ENCODE data around the gene DTNBP1.
A peak's percentile ranks its signal among the peaks of the same experiment; 100 is the strongest.

DTNBP1 gene, protein sequence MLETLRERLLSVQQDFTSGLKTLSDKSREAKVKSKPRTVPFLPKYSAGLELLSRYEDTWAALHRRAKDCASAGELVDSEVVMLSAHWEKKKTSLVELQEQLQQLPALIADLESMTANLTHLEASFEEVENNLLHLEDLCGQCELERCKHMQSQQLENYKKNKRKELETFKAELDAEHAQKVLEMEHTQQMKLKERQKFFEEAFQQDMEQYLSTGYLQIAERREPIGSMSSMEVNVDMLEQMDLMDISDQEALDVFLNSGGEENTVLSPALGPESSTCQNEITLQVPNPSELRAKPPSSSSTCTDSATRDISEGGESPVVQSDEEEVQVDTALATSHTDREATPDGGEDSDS

DNA sequence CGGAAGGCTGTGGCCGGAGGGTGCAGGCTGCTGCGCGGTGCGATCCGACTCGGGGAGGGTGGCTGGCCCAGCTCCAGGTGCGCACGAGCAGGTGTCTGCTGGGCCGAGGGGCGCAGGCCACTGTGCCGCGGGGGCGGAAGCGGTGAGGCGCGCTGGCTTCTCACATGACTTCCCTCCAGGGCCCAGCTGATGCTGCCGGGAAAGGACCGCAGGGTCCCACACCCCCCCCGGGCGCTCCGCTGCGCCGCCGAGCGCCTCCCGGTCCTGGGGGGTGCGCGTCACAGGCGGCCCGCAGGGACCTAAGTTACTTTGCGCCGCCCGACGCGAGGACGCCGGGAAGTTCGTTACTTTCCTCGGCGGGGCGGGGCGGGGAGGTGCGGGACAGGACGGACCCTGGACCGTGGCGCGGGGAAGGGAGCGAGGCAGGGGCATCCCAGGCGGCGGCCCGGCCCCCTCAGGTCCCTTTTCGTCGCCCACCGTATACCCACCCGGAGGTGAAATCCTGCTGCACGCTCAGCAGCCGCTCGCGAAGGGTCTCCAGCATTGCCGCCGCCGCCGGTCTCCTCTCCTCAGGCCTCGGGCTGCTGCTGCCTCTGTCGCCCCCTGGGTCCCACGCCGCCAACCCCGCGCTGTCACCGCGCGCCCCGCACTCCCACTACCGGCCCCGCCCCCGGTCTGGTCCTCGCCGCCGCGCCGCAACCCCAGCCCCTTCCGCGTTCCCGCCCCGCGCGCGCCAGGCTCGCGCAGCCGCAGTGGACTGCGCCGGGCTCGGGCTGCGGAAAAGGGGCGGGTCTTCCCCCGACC is at the start of gene DTNBP1:
Gene DTNBP1, minus strand, starts transcription at position 703 of the 804 bp plus-strand sequence. Its CDS starts 159 bp downstream, at position 544.
- DNase-seq, result peak; percentile 67 to 82

DNA sequence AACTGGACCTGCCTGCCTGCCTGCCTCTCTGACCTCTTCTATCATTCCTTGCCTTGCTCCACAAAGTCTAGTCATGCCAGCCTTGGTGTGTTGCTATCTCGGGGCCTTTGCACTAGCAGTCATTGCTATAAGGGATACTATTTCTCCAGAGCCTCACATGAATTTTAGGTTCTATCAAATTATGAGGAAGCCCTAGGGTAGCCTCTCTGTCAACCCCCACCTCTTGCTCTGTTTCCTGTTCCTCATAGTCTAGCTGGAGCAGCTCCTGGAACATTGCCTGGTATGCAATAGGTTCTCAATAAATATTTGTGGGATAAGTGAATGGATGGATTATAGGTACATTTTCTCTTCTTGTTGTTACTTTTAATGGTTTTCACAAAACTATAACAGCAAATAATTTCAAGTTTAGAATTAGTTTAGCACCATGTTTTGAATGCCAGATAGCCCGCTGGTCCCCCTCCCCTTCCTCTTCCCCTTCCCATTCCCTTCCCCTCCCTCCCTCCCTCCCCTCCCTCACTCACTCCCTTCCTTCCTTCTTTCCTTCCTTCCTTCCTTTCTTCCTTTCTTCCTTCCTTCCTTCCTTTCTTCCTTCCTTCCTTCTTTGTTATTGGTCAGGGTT is 46.9 kb upstream of the DTNBP1 start:
- no peak for DNase-seq

DNA sequence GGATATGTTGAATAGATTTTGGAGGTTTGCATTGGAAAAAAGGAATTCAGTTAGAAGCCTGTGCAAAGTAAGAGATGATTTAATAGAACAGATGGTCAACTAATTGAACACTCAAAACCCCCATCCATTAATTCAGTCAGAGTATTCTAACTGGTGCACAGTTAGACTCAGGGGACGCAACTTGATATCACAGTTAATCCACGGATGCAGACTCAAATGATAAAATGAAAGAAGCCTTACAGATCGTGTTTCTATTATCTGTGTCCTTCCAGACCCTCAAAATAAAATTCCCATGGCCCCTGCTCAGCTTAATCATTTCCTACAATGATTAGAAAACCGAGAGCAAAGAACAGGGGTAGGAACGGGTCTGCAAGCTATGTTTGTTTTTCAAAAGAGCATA is 45.4 kb upstream of the DTNBP1 start:
- DNase-seq, result peak; percentile 77 to 96

DNA sequence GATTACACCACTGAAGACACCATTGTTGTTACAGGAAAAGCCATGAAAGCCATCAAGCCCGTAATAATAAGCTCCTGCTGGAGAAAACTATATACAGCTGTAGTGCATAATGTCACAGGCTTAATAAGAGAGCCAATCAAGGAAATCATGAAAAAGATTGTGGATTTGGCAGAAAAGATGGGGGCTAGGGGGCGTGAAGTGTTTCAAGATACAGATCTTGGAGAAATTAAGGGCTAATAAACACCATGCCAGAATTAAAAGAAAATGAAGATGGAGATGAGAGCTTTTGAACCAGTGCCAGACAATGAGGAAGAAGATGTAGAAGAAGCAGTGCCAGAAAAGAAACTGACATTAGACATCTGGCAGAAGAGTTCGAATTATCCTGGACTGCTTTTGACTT is 43.2 kb upstream of the DTNBP1 start:
- DNase-seq, result peak in 1 of 2 experiments; percentile 18

DNA sequence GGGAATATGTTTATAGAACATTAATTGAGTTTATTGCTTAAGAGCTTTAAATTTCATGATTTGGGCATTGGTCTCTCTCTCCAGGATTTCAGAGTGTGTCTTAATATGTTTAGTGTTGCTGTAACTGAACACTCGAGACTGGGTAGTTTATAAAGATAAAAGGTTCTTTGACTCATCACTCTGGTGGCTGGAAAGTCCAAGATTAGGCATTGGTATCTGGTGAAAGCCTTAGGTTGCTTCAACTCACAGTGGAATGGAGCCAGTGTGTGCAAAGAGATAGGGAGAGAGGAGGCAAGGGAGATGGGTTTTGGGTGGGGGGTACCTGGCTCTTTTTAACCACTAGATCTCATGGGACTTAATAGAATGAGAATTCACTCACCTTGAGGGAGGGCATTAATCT is 35.6 kb upstream of the DTNBP1 start:
- no peak for DNase-seq

DNA sequence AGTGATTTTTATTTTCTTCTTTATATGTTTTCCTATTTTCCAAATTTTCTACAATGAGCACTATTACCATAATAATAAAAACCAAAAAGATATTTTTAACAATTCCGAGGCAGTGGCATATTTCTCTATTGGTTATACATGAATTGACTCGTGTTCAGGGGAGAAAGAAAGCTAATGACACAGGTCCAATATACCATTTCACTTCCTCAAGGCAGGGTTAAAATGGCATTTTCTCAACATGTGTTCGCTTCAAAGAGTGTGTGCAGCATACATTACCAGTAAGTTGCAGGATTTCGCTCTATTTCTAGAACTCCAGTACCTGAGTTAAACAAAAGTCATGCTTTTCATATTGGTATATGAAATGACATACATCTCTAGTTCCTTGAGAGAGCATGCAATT is 35.1 kb upstream of the DTNBP1 start:
- no peak for DNase-seq

DNA sequence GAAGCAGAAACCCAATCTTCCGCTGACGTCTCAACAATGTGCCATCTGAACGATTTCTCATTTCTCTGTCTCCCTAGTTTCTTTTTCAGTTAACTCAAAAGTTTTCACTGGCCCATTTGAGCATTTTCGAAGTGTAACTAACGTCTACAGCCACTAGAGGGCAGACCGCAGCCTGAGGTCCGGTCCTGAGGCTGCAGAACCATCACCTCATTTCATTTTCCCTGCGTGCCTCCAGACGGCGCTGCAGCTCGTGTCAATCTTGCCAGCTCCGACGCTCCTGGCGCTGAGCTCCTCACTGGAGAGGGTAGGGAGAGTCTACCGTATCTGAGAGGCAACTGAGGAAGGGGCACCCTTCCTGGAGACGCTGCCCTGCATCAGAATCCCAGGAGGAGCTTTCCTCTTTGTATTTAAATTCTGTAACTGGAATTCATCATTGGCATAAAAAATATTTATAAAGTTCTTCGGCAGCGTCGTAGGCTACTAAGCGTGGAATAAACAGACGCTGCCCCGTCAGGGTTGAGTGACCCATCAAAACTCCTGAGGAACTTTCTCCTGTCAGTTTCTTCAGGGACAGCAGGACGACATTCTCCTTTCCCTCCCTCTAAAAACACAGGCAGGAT is 28.5 kb upstream of the DTNBP1 start:
- DNase-seq, result peak; percentile 69 to 89

DNA sequence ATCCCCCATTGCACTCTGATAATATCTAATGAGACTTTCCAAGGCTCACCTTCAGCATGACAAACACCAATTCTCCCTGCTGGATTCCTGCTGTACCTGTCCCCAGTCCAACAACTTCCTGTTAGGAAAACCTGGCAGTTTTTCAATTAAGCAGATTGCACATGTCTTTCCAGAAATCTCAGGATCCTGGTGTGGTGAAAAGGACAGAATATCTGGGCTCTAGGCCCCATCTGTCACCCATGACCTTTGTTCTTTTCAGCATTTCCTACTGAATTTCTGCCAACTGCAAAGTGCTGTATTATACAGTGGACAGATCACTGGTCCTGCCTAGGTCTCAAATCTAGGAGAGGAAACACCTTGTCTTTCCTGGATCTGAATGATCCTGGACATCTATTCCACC is 27.7 kb upstream of the DTNBP1 start:
- DNase-seq, result peak in 1 of 2 experiments; percentile 34

DNA sequence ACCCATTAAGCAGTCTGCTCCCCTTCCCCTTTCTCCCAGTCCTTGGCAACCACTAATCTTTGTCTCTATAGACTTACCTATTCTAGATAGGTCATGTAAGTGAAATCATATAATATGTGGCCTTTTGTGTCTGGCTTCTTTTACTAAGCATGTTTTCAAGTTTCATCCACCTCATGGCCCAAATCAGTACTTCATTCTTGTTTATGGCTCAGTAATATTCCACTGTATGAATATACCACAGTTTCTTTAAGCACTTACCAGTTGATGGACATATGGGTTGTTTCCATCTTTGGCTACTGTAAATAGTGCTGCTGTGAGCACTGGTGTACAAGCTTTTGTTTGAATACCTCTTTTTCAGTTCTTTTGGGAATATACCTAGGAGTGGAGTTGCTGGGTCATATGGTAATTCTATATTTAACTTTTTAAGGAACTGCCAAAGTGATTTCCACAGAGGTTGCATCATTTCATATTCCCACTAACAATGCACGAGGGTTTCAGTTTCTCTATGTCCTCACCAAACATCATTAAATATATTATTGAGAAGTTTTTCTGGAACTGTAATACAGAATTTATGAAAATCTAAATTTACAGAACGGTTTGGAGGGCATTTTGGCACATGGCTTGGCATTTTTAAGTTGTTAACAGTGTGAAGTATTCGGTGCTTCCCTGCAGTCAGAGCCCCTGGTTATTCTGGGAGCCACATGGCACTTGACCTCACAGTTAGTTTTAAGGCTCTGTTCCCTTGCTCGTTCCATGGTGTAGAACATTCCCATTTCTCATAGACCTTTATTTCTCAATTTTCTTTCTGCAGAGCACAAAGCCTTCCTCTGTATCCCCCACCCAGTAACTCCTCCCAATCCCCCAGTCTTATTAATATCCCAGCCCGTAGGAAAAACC is 27.0 kb upstream of the DTNBP1 start:
- DNase-seq, result no peak

DNA sequence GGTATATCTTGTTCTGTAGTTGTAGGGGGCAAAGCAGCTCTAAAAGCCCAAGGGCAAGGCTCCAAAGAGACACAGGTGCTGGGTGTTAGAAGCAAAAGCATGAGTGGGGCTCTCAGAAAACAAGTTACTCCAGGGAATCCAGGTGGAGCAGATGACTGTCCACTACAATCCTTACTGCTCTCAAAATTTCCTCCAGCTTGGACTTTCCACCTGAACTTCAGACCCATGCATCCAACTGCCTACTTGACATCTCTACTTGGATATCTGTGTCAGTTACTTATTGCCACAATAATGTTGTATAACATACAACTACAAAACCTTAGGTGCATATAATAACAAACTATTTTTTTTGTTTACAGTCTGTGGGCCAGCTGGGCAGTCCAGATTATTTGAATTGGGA is 22.8 kb upstream of the DTNBP1 start:
- no peak for DNase-seq

DNA sequence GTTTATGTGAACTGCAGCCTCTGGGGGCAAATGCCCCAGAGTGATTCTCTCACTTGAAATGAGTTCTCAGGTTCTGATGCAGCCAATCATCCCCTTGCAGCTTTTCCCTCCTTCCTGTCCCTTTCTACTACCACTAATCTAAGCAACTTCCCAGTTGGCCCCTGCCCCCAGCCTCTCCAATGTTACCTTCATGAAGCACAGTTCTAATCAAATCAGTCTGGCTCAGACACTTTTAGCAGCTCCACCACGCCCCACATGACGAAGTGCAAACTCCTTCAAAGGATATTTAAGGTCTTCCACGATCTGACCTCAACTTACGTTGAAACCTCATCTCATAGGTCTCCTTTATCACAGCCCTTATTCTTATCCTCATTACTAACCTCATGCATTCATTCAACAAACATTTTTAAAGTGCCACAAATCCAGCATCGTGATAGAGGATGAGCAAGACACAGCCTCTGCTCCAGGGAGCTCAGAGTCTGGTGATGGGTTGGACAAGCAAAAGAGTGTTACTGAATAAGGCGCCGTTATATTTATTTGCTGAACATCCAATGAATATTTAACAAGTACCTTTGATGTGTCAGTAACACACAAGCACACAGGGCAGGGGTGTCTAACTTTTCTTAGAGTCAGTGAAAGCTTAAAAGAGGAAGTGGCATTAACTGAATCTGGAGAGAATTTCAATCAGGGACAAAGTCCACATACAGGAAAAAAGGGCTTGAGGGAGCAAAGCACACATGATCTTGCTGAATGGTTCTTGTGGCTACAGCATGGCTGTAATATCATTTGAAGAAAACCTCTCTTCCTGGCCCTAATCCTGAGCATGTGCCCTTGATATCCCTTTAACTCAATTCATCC is 20.4 kb upstream of the DTNBP1 start:
- DNase-seq, result peak in 1 of 2 experiments; percentile 32

DNA sequence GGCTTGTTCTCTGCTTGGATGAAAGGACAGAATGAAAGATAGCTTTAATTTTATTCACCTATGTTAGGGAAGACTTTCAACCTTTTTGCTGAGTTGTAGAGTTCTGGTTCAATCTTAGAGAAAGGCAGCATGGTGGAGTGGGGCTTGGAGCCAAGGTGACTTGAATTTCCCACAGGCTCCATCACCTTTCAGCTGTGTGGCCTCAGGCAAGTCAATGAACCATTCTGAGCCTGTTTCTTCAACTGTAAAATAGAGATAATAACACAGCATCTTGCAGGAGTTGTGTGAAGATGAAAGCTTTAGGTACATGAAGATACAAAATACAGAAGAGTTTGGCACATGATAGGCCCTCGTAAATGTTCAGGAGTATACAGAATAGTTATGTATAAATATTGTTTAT is 19.1 kb upstream of the DTNBP1 start:
- no peak for DNase-seq

DNA sequence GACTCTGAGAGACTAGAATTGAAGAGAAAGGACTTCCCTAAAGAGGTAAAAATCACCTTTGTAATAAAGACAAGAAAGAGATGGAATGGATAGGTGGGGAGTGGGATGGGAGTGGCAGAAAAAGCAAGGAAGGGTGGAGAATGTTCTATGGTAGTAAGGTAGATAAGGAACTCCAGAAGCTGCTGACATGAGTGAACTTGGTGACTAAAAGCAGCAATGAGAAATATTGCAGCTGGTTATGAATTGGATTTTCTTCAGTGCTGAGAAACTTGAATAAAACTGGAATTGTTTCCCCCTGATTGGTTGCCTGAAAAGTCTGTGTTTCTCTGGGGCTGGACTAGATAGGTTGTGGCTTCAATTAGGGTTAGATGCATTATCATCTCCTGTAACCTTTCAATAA is 15.7 kb upstream of the DTNBP1 start:
- DNase-seq, result no peak

DNA sequence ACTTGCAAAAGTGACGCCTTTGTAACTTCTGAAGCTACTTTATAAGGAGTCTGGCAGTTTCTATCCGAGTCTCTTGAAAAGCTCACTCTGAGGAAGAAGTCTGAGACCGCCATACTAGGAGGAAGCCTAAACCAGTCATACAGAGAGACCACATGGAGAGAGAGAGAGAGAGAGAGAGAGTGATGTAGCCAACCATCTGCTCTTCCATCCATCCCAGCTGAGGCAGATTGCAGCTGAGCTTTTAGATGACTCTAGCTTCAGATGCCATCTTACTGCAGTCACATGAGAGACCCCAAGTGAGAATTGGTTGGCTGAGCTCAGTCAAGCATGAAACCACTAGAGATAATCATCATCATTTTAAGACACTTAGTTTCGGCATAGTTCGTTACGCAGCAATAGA is 15.0 kb upstream of the DTNBP1 start:
- DNase-seq, result peak; percentile 44 to 71

DNA sequence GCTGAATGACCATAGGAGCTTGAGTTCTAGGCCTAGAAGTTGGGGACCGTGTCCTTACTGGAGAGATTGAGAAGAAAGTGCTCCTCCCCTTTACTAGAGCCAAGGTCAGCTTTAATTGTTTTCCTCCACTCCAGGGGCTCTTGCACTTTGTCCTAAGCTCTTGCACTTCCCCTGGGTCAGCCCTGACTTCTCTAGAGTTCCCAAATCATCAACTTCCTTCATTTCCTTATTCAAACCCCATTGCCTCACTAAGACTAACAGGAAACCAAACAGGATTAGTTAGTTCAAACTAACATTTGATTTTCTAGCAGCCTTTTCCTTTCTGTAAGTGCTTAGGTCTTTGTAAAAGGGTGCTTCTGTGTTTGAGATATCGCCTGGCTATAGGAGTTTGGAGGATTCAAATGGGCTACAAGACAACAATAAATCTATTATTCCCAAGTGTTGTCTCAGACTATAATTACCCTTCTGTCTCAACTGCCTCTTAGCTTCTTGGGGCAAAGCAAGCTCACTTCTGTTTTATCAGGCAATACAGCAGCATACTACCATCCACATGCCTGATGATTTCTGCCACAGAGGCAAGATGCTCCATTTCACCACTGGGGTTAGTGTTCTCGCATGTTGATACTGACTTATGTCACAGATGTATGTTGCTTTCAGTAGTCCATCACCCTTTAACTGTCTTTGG is 12.8 kb upstream of the DTNBP1 start:
- no peak for DNase-seq

DNA sequence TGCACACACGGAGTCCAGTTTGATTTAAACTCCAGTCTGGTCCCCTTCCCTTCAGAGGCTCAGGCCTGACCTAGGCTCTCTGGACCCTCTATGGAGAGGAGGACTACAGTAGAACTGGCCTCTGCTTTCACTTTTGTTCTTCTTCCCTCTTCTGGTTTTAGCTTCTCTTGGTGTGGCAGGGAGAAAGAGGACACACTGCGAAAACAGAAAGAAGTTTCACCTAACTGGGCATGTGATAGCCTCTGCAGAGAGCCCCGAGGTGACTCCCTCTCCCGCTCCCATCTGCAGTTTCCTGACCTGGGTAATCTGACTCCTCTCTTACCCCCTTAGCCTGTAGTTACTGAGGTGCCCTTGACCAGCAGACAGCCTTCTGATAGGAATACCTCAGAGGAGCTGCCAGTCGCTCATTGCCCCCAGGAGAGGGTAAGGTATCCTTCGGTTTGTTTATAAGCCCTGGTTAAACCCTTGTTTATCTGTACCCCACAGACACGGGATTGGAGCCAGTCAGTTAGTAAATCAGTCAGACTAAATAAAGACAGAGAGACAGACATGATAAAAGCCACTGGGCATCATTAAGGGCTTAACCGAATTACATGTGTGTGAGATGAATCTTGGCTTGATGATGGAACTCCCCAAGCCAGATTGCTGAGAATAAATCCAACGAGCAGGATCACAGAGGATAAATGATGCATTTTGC is 12.0 kb upstream of the DTNBP1 start:
- DNase-seq, result peak; percentile 36 to 55

DNA sequence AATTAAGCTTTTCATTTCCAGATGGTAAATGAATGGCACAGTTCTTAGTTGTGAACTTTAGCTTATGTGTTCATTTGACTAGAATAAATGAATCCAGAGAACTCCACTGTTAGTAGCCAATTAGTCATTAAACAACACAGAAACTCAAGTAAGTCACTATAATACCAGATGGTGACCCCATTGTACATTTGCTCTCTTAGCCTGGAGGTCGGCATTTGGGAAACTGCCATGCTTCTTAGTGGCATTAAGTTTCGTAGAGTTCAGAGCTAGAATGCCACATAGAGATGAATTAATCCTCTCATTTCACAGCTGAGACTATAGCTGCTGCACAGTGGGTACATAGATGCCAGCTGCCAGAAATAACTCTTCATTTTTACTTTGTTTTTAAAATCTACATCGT is 10.8 kb upstream of the DTNBP1 start:
- peak; percentile 72 to 81 for DNase-seq

DNA sequence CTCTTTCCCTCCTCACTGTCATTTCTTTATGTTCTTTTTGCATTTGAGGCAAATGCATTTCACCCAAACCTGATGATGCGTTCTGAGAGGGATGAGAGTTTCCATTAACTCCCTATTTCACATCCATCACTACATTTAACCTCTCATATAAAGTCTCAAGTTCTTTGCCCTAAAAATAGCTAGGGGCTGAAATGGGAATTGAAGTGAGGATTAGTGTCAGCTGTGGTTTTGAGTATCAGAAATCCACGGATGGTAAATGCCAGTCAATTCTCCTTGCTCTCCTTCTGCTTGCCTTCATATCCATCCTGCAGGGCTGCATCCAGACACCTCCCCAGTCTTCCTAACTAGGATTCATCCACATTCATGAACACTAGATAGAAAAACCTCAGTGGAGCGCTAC is 10.0 kb upstream of the DTNBP1 start:
- peak; percentile 50 to 52 for DNase-seq

DNA sequence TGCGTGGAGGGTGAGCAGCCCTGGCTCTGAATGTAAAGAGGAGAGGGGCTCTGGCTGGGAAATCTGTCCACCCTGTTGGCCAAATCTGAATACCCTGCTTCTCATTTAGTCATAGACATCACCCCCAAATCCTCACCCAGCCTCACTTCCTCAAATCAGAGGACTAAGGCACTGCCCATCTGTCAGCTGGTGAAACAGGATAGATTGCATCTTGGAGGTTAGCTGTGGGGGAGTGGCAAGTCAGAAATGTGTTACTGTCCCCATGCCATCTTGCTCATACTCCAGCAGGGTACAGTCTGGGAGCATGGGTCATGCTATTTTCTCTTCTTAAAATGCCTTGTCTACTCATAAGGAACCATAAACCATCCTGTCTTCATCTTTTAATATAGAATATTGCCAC is 9.5 kb upstream of the DTNBP1 start:
- DNase-seq, result peak; percentile 16 to 55

DNA sequence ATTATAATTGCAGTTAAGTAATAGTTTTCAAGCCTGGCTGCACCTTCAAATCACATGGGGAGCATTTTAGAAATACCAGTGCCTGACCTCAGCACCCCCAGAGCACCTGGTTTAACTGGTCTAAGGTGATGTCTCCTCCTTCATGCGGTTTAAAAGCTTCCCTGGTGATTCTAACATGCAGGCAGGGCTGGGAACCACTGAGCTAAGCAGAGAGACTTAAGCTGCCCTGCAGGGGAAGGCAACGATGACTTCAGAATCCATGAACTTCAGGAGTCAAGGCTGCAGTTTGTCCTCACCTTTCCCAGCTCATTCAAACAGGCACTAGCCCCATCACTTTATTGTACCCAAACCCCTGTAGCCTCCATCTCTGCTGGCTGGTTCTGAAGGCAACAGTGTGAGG is 6.1 kb upstream of the DTNBP1 start:
- no peak for DNase-seq
